NB4 (cell line): ENCODE measurements around the gene ADCK1.

Source experiments
- MAX ChIP-seq: IDR thresholded peaks from 2 replicates; pipeline ENCODE4 v1.6.1; 2011; ENCODE audit warnings: low read depth, low read length
- POLR2A ChIP-seq: IDR thresholded peaks from 2 replicates; pipeline ENCODE4 v1.6.1; 2011; ENCODE audit warnings: mild to moderate bottlenecking; ENCODE audit not compliant: insufficient read length; ENCODE audit errors: extremely low read depth
- TF ChIP-seq, protein P1 (sequence below): IDR thresholded peaks from one replicate; pipeline ENCODE4 v1.5.1; 2012; ENCODE audit warnings: low read depth, low read length

- TF ChIP-seq, protein P1, sequence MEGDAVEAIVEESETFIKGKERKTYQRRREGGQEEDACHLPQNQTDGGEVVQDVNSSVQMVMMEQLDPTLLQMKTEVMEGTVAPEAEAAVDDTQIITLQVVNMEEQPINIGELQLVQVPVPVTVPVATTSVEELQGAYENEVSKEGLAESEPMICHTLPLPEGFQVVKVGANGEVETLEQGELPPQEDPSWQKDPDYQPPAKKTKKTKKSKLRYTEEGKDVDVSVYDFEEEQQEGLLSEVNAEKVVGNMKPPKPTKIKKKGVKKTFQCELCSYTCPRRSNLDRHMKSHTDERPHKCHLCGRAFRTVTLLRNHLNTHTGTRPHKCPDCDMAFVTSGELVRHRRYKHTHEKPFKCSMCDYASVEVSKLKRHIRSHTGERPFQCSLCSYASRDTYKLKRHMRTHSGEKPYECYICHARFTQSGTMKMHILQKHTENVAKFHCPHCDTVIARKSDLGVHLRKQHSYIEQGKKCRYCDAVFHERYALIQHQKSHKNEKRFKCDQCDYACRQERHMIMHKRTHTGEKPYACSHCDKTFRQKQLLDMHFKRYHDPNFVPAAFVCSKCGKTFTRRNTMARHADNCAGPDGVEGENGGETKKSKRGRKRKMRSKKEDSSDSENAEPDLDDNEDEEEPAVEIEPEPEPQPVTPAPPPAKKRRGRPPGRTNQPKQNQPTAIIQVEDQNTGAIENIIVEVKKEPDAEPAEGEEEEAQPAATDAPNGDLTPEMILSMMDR = no peak
- no peak for TF ChIP-seq MAX
- TF ChIP-seq POLR2A = no peak
These were observed 127.0 kb downstream of the ADCK1 start for GRCh38 chr14:77926942-77927341.
